Skeletal muscle tissue (tissue), 4 donors: ENCODE results near the gene MAIP1. TPM values are rescaled to one million over a fixed set of nuclear protein-coding genes. Genes with fewer than 3 reads are reported as not detected.

Source experiments
- H3K27ac ChIP-seq: one replicate; pipeline ENCODE4 v1.7.0; 2013; ENCODE audit warnings: mild to moderate bottlenecking, low read depth, low read length, inconsistent platforms
- H3K27me3 ChIP-seq, 3 donors: one replicate each; pipeline ENCODE4 v1.7.0; 2013; ENCODE audit warnings: low read length in 3 of 3; ENCODE audit not compliant: control insufficient read depth in 3 of 3, insufficient read depth in 3 of 3
- H3K36me3 ChIP-seq, 3 donors: one replicate each; pipeline ENCODE4 v1.7.0; 2013; ENCODE audit warnings: low read length in 3 of 3; ENCODE audit not compliant: control insufficient read depth in 3 of 3, insufficient read depth in 3 of 3
- H3K4me1 ChIP-seq, 3 donors: one replicate each; pipeline ENCODE4 v1.7.0; 2013; ENCODE audit warnings: low read length in 3 of 3, mild to moderate bottlenecking in 3 of 3; ENCODE audit not compliant: control insufficient read depth in 3 of 3, insufficient read depth in 3 of 3
- H3K4me3 ChIP-seq, 3 donors: one replicate each; pipeline ENCODE4 v1.7.0; 2013; ENCODE audit warnings: low read length in 3 of 3
- H3K9ac ChIP-seq, 3 donors: one replicate each; pipeline ENCODE4 v1.7.0; 2013; ENCODE audit warnings: low read length in 3 of 3, mild to moderate bottlenecking in 3 of 3, moderate library complexity in 2 of 3, low read depth in 1 of 3
- H3K9me3 ChIP-seq, 3 donors: one replicate each; pipeline ENCODE4 v1.7.0; 2013; ENCODE audit warnings: low read length in 3 of 3; ENCODE audit not compliant: control insufficient read depth in 3 of 3
- total RNA-seq: library from RNA; depleted of rRNA; stranded (reverse); fragments of >200 nt; gene quantifications from one replicate; pipeline ENCODE4 v1.2.3, GENCODE V29; 2014
- donor health status: Osteomylitis.

Gene MAIP1
- total RNA-seq, 1 donor from 2014 or later, result 15.1 TPM

DNA sequence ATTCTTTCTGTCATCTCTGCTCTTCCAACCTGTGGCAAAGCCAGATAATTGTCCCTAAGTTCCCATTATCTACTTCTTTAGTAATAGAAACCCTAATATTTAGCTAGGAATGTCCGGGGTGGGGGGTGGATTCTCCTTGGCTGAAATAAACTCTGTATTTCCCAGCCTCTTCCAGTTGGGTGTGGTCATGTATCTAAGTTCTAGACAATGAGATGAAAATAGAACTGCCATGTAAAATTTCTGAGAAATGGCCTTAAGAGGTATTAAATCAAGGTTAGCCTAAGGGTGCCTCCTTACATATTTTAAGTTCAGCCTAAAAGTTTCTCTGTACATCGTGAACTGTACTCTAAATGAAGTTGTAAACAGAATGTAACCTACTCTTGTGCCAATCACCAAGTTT lies 39.5 kb downstream of the MAIP1 start:
- H3K36me3 ChIP-seq, result no peaks in the 10 kb centered on the region
- H3K4me3 ChIP-seq, result no peak overlapping the region
- no peaks in the 10 kb centered on the region for H3K9me3 ChIP-seq
- peaks cover 12 to 13% (median 13%) of the 10 kb centered on the region in 3 donors for H3K4me1 ChIP-seq
- no peaks in the 10 kb centered on the region for H3K27me3 ChIP-seq
- no peak overlapping the region for H3K27ac ChIP-seq
- H3K9ac ChIP-seq, result no peak overlapping the region

DNA sequence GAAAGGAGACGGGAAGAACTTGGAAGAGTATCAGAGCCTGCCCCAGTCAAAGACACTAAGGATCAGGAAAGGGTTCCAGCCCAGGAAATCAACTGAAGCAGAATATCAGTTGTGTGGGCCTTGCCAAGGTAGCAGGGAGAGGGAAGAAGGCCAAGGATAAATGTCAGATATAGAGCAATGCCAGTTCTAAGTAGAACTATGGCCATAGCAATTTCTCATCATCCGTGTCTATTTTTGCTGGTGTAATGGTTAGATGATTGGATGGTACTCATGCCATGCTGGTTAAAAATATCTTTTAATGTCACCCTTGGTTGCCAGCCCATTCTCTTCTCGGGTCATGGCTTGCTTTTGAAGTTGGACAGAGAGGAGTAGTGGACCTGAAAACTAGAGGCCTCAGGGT lies 41.9 kb downstream of the MAIP1 start:
- H3K4me3 ChIP-seq, result no peak overlapping the region
- no peaks in the 10 kb centered on the region for H3K9me3 ChIP-seq
- no peaks in the 10 kb centered on the region for H3K27me3 ChIP-seq
- H3K36me3 ChIP-seq, result no peaks in the 10 kb centered on the region
- H3K27ac ChIP-seq, result peak overlapping the region; percentile 28
- peaks cover 12 to 13% (median 13%) of the 10 kb centered on the region in 3 donors for H3K4me1 ChIP-seq
- no peak overlapping the region for H3K9ac ChIP-seq

- Histone ChIP-seq H3K27ac (no peak overlapping the region), H3K36me3 (no peaks in the 10 kb centered on the region), H3K27me3 (no peaks in the 10 kb centered on the region), H3K4me1 (peaks cover 12 to 13% (median 13%) of the 10 kb centered on the region in 3 donors), H3K9ac (no peak overlapping the region), H3K4me3 (no peak overlapping the region), H3K9me3 (no peaks in the 10 kb centered on the region)
Observed at GRCh38 chr2:199999166-199999565, 43.8 kb downstream of the MAIP1 start.

DNA sequence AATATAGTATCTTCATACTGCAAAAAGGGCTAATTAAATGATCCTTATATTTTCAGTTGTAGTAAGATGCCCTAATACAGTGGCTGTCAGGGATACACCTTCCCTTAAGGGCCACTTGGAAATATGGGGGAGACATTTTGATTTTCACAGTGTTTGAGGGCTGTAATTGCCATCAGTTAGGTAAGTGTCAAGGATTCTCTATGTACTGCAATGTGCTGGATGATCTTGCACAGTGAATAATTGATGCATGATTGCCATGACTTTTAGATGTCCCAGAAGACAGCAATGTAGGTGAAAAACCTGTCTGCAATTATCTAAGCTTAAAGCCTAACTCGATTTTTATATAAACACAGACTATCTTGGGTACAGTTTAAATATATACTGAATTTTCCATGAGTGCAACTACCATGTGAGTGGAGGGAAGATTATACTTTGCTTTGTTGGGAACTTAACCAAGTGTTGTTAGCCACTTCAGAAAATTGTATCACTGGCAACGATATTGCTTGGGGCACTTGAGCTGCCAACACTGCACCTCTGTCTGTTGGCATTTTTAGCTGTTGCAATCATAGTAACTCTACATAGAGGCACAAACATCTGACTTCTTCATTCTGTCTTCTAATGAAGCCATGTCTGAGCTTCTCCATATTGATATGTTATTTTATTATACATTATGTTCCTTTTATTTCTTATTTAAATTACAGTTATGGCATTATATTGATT lies 45.2 kb downstream of the MAIP1 start:
- Histone ChIP-seq H3K4me1 (peaks cover 12 to 13% (median 13%) of the 10 kb centered on the region in 3 donors), H3K9ac (no peak overlapping the region), H3K36me3 (no peaks in the 10 kb centered on the region), H3K27ac (no peak overlapping the region), H3K27me3 (no peaks in the 10 kb centered on the region), H3K9me3 (no peaks in the 10 kb centered on the region), H3K4me3 (no peak overlapping the region)

DNA sequence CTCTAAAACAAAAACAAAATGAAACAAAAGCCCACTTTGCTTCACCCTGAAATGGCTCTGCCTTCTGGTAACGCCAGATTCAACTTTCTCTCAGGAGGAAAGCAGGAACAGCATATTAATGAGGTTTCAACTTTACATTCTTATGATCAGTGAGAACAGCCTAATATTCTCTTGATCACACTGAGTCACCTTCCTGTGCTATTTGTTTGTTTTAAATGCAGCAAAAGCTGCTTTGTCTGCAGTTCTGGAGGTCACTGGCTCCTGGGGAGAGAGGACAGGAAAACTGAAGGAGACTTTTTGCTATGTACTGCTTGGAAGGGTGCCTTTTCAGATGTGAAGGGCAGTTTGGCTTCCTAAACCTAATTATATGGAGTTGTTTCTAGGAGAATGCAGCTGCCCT lies 48.1 kb downstream of the MAIP1 start:
- Histone ChIP-seq H3K9me3 (no peaks in the 10 kb centered on the region), H3K27ac (no peak overlapping the region), H3K4me3 (no peak overlapping the region), H3K36me3 (no peaks in the 10 kb centered on the region), H3K27me3 (no peaks in the 10 kb centered on the region), H3K4me1 (no peaks in the 10 kb centered on the region), H3K9ac (no peak overlapping the region)

DNA sequence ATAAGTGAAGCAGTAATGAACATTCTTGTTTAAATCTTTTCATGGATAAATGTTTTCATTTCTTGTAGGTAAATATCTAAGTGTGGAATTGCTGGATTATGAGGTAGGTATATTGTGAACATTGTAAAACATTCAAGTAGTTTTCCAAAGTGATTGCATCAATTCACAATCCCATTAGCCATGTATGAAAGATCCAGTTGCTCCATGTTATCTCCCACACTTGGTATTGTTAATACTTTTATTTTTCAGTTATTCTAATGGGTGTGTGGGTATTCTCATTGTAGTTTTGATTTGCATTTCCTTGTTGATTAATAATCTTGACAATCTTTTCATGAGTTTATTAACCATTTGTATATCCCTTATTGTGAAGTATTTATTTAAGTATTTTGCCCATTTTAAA lies 50.3 kb downstream of the MAIP1 start:
- Histone ChIP-seq H3K9ac (no peak overlapping the region), H3K36me3 (no peaks in the 10 kb centered on the region), H3K27me3 (no peaks in the 10 kb centered on the region), H3K27ac (no peak overlapping the region), H3K4me3 (no peak overlapping the region), H3K4me1 (no peaks in the 10 kb centered on the region), H3K9me3 (no peaks in the 10 kb centered on the region)

DNA sequence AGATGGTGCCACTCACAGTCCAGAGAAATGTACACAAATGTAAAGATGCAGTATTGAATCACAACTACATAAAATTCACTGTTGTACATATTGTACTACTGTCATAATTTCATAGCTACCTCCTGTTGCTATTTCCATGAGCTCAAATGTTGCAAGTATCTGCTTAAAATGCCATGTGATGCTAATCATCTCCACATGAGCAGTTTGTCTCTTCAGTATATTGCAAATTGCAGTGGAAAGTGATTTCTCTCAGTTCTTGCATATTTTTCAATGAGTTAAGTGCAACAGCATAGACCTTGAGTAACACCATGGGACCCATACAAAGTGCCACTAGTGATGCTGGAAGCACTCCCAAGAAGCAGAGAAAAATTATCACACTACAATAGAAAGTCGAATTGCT lies 51.9 kb downstream of the MAIP1 start:
- Histone ChIP-seq H3K27me3 (no peaks in the 10 kb centered on the region), H3K4me3 (no peak overlapping the region), H3K9ac (no peak overlapping the region), H3K36me3 (no peaks in the 10 kb centered on the region), H3K27ac (no peak overlapping the region), H3K4me1 (no peaks in the 10 kb centered on the region), H3K9me3 (no peaks in the 10 kb centered on the region)

DNA sequence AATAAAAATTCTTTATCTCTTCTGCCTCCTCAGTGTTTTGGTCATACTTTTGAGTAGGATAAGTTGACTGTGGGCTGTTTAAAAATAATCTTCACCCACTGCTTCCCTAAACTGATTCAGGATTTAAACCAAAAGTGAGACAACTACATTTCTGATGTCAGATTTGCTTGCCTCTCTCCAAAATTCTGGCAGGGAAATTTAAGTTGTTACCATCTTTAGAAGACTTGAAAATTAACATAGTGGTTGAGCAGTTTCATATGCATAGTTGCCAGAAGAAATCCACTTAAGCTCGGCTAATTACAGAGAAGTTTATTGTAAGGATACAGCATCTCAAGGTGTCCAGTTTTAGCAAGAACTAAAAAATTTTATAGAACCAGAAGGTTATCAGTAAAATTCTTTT lies 57.0 kb downstream of the MAIP1 start:
- Histone ChIP-seq H3K27ac (no peak overlapping the region), H3K4me3 (no peak overlapping the region), H3K4me1 (no peaks in the 10 kb centered on the region), H3K9ac (no peak overlapping the region), H3K36me3 (no peaks in the 10 kb centered on the region), H3K27me3 (no peaks in the 10 kb centered on the region), H3K9me3 (no peaks in the 10 kb centered on the region)

Other genes starting within 250 kb of the MAIP1 start
- gene FTCDNL1, start 104.4 kb upstream of the MAIP1 start, total RNA-seq, result 1.0 TPM
- 7.3 TPM for gene C2orf69, start 44.3 kb upstream of the MAIP1 start, total RNA-seq
- gene TYW5, start 91 bp upstream of the MAIP1 start, total RNA-seq, result 6.8 TPM